Activated CD8-positive, alpha-beta memory T cell treated with anti-CD3 and anti-CD28 coated beads for 4 hours (primary cell): ENCODE results near the gene ZNF622.
"Not testable (repeated sequence)": the region's sequence is repeated elsewhere in the genome, so short reads cannot be mapped to it uniquely, and the experiment has no call there.

ENCODE experiments used
- DNase-seq, 2 donors: peaks; one replicate each; pipeline ENCODE4 v3.0.0-alpha.2; 2020; ENCODE audit warnings: low read depth in 2 of 2

ZNF622 gene

GRCh38 chr5:16480144-16480543 is 14.5 kb upstream of the ZNF622 start:
- no peak for DNase-seq

DNA sequence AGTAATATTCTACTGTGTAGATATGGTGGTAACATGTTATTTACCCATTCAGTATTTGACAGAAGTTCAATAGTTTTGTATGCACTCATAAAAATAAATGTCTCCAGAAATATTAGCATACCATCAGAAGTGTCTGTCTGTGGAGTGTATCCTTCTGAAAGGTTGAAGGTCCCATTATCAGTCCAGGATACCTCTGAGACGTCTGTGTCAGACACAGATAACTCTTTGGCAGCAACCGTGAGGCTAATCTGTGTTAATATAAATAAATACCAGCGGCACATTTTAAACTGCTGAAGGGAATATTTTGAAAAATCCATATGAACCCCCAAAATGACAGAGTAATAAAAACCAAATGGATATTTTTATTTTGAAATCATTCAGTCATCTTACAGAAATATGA is 11.9 kb upstream of the ZNF622 start:
- no peak for DNase-seq

- not testable (repeated sequence) for DNase-seq
These were observed 10.8 kb upstream of the ZNF622 start for GRCh38 chr5:16476417-16476816.

DNA sequence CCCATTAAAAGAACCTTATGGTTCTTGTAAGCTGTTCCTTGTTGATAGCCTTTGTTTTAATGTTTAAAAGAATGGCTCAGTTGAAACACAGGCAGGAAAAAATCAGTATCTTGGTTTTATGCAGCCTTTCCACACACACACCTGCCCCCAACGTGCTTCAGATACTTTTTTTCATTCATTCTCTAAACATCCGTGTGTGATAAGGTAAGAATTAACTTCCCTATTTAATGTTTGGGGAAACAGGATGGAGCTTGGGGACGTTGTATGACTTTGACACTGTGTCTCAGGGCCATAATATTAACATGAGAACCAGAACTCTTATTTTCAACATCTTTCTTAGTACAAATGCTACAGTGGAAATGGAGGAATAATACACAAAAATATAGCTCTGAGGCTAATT is 5.8 kb upstream of the ZNF622 start:
- no peak for DNase-seq

DNA sequence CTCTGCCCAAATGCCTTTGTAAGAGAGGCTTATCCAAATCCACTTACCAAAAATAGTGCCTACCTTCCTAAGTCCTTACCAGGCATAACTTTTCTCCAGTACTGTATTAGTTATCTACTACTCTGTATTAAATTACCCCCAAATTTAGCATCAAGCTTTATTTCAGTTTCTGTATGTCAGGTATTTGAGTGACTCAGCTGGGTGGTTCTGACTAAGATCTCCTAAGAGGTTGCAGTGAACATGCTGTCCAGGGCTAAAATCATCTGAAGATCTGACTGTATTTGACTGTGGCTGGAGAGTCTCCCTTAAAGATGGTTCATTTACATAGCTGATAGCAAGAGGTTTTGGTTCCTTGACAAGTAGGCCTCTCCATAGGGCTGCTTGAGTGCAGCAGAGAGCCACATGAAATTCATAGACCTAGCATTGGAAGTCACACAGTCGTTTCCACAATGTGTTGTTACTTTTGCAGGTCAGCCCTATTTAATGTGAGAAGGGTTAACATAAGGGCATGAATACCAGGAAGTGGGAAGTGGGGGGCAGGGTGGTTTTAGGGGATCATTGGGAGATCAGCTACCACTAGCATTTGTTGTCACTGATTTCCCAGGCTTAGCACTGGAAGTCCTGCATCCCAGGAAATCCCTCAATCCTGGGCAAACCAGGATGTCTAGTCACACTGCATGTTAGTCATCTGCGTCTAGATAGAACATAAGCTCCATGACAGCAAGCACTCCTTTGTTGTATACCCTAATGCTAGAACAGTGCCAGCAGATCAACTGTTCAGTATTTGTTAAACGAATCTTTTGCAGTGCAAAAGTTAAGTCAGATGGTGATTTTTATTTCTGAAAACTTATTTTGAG is 2.0 kb upstream of the ZNF622 start:
- DNase-seq = no peak

GRCh38 chr5:16464664-16465543 is 696 bp downstream of the ZNF622 start:
- DNase-seq = no peak

DNA sequence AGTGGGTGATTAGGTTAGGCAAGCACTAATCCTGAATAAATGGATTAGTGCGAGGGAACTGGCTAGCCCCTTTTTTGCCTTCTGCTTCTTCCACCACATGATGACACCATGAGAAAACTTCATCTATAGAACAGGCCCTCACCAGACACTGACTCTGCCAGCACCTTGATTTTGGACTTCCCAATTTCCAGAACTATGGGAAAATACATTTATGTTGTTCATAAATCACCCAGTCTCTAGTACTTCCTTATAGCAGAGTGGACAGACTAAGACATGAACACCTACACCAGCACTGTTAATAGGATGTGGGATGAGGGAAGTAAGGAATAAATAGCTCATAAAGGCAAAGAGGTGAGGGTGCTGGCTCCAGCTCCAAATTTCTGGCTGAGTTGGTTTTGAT is 1.4 kb downstream of the ZNF622 start:
- DNase-seq = no peak

DNA sequence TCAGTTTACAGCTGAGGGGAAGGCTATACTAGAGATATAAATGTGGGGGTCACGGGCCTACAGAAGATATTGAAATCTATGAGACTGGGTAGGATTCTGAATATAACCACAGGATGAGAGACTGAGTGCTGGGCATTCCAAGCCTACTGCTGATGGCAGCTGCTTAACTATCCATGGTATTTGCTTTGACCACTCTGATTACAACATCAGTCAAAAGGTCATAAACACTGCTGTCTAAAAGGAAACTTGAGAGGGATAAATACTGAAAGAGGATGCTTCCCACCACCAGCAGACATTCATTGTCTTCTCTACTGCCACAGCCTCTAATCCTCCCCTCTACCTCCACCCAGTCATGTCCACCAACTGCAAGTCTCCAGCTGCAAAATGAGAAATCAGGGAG is 3.8 kb downstream of the ZNF622 start:
- DNase-seq = no peak

- DNase-seq = no peak
These were observed 4.6 kb downstream of the ZNF622 start for GRCh38 chr5:16461026-16461425.

DNA sequence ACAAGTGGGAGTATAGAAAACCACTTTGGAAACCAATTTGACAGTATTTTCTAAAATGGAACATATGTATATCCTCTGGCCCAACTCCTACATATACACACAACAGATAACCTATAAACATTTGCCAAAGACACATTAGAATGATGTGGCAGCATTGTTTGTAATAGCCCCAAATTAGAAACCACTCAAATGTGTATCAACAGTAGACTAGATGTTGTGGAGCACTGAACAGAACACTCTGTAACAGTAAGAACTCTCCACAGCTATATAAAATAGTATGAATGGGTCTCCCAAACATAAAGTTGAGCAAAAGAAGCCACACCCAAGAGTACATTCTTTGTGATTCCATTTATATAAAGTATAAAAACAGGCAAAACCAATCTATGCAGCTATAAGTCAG is 6.1 kb downstream of the ZNF622 start:
- no peak for DNase-seq

- DNase-seq = no peak
These were observed 7.7 kb downstream of the ZNF622 start for GRCh38 chr5:16457853-16458252.

GRCh38 chr5:16457451-16457850 is 8.1 kb downstream of the ZNF622 start:
- DNase-seq = no peak

DNA sequence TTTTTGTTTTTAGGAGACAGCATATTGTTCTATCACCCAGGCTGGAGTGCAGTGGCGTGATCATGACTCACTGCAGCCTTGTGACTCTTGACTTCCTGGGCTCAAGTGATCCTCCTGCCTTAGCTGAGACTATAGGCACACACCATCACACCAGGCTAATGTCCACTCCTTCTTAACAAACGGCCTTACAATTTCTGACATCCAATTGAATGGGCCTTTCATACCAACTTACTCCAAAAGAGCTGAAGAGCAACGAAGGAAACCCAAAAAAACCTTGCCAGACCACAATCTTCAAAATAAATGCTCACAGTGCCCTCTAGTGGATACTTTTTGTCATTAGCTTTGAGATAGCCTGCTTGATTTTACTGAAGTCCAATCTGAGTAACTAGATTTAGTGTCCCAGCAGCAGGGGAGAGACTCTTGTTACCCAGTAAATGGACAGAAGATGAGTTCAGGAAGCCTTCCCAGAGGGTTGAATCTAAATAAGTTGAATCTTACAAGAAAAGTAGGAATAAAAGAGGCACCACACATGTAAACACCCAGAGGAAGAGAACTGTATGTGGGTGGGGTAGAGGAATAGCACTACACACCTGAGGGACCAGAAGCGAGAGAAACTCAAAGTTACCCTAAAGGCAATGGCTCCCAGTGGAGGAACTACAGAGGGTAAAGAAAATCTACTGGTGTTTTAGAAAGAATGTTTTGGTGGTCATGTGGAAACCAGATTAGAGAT is 9.3 kb downstream of the ZNF622 start:
- no peak for DNase-seq

- DNase-seq = no peak
These were observed 9.9 kb downstream of the ZNF622 start for GRCh38 chr5:16455668-16456067.

GRCh38 chr5:16454686-16455085 is 10.9 kb downstream of the ZNF622 start:
- DNase-seq = no peak

- DNase-seq = no peak
These were observed 12.0 kb downstream of the ZNF622 start for GRCh38 chr5:16453609-16454008.

GRCh38 chr5:16450163-16450562 is 15.4 kb downstream of the ZNF622 start:
- DNase-seq = no peak

DNA sequence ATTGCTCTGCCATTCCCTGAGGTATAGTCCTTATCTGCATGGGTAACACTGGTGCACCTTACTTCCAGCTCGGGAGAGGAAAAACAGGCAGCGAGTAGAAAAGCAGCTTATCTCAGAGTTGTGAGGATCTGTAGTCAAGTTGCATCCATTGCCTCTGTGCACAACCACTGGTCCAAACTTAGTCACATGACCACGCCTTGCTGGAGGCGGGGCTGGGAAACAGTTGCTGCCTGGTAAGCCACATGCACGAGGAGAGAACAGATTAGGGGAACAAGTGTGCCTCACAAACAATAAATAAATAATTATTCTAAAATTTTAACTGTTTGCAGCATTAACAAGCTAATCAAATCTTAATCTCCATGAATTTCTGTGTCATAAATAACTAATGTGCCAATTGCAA is 18.6 kb downstream of the ZNF622 start:
- DNase-seq = no peak

- DNase-seq = no peak
These were observed 27.6 kb downstream of the ZNF622 start for GRCh38 chr5:16437977-16438376.

- not testable (repeated sequence) for DNase-seq
These were observed 29.4 kb downstream of the ZNF622 start for GRCh38 chr5:16436065-16436682.

GRCh38 chr5:16431490-16431889 is 34.1 kb downstream of the ZNF622 start:
- DNase-seq = no peak
